GM19193 (cell line): ENCODE data around the gene TBC1D8B.

Experiments
- POLR2A ChIP-seq: IDR thresholded peaks from 4 replicates; pipeline ENCODE4 v1.6.1; 2011; ENCODE audit not compliant: insufficient read depth, insufficient read length; ENCODE audit errors: extremely low read depth

TBC1D8B gene

GRCh38 chrX:106919932-106920452 is 117.5 kb downstream of the TBC1D8B start, which contains the start of gene CLDN2:
Gene CLDN2 (plus strand): TSS chrX:106920402. CDS start chrX:106928229, 7,827 bp downstream.
- TF ChIP-seq POLR2A = no peak

- TF ChIP-seq POLR2A = no peak
Measured at GRCh38 chrX:106921637-106922036, 119.2 kb downstream of the TBC1D8B start.
